HG03469 (cell line): ENCODE measurements around the gene RGS9.
"Not testable (repeated sequence)": the region's sequence is repeated elsewhere in the genome, so short reads cannot be mapped to it uniquely, and the experiment has no call there.

Source experiments
- ATAC-seq: cut with Tn5 transposase; IDR thresholded peaks from one replicate; pipeline ENCODE4 v1.9.1; 2021; ENCODE audit warnings: mild to moderate bottlenecking, moderate library complexity, moderate number of reproducible peaks; ENCODE audit not compliant: unreplicated experiment

Gene RGS9

GRCh38 chr17:65202844-65203571 lies 65.8 kb downstream of the RGS9 start:
- ATAC-seq: no peak

GRCh38 chr17:65204001-65204400 lies 66.8 kb downstream of the RGS9 start:
- ATAC-seq: no peak

- ATAC-seq: no peak
Observed at GRCh38 chr17:65205655-65206054, 68.5 kb downstream of the RGS9 start.

GRCh38 chr17:65207448-65207847 lies 70.3 kb downstream of the RGS9 start:
- ATAC-seq: not testable (repeated sequence)

- ATAC-seq: no peak
Observed at GRCh38 chr17:65208717-65209116, 71.5 kb downstream of the RGS9 start.

GRCh38 chr17:65218261-65218660 lies 81.1 kb downstream of the RGS9 start:
- no peak for ATAC-seq

- ATAC-seq: no peak
Observed at GRCh38 chr17:65219124-65219523, 82.0 kb downstream of the RGS9 start.

GRCh38 chr17:65219707-65220106 lies 82.5 kb downstream of the RGS9 start:
- no peak for ATAC-seq

GRCh38 chr17:65220732-65221131 lies 83.6 kb downstream of the RGS9 start:
- no peak for ATAC-seq

GRCh38 chr17:65222214-65222738 lies 85.1 kb downstream of the RGS9 start:
- ATAC-seq: no peak

- no peak for ATAC-seq
Observed at GRCh38 chr17:65225061-65225460, 87.9 kb downstream of the RGS9 start.

- no peak for ATAC-seq
Observed at GRCh38 chr17:65226227-65226626, 89.1 kb downstream of the RGS9 start.

GRCh38 chr17:65227637-65228036 lies 90.5 kb downstream of the RGS9 start:
- no peak for ATAC-seq

GRCh38 chr17:65228287-65228686 lies 91.1 kb downstream of the RGS9 start:
- no peak for ATAC-seq

- peak; percentile 56 for ATAC-seq
Observed at GRCh38 chr17:65228734-65229620, 91.8 kb downstream of the RGS9 start.

GRCh38 chr17:65229621-65229995 lies 92.4 kb downstream of the RGS9 start:
- no peak for ATAC-seq

- ATAC-seq: no peak
Observed at GRCh38 chr17:65230040-65230439, 92.9 kb downstream of the RGS9 start.

GRCh38 chr17:65231086-65231485 lies 93.9 kb downstream of the RGS9 start:
- ATAC-seq: no peak

GRCh38 chr17:65231662-65232335 lies 94.6 kb downstream of the RGS9 start:
- no peak for ATAC-seq

GRCh38 chr17:65235284-65235683 lies 98.1 kb downstream of the RGS9 start:
- ATAC-seq: no peak

GRCh38 chr17:65236321-65236720 lies 99.2 kb downstream of the RGS9 start:
- no peak for ATAC-seq
